A549 (cell line): ENCODE data around the gene NTM.

Experiments
- CEBPB ChIP-seq, 2 experiments: fragments of >200 bp in 1 of 2; sonication (Bioruptor Twin) in 1 of 2; formaldehyde crosslinking in 1 of 2; IDR thresholded peaks; 2 replicates each; pipeline ENCODE4 v1.6.1; 2012 to 2016
- CHD4 ChIP-seq: fragments of 200-600 bp; sonication (generic); IDR thresholded peaks from 2 replicates; pipeline ENCODE4 v1.6.1; 2016; ENCODE audit warnings: antibody characterized with exemption, mild to moderate bottlenecking, borderline replicate concordance
- EHF ChIP-seq: fragments of 250-450 bp; sonication (Bioruptor Pico); IDR thresholded peaks from 2 replicates; pipeline ENCODE4 v1.5.0; 2020; ENCODE audit warnings: mild to moderate bottlenecking
- EP300 ChIP-seq, 2 experiments: fragments of >200 bp; sonication (Bioruptor Twin); formaldehyde crosslinking; IDR thresholded peaks; 2 replicates in 1 of 2; 3 replicates in 1 of 2; pipeline ENCODE4 v1.6.1; 2016 to 2017
- ESRRA ChIP-seq: fragments of 150-350 bp; IDR thresholded peaks from 2 replicates; pipeline ENCODE4 v1.6.1; 2014; ENCODE audit warnings: mild to moderate bottlenecking, low read length, borderline replicate concordance
- POLR2A ChIP-seq: IDR thresholded peaks from 2 replicates; pipeline ENCODE4 v1.6.1; 2012; ENCODE audit warnings: mild to moderate bottlenecking, low read length
- RAD21 ChIP-seq, 2 experiments: fragments of >200 bp in 1 of 2; sonication (Bioruptor Twin) in 1 of 2; formaldehyde crosslinking in 1 of 2; IDR thresholded peaks in 1 of 2; conservative IDR thresholded peaks in 1 of 2; 2 replicates in 1 of 2; 3 replicates in 1 of 2; pipeline ENCODE4 v1.6.1; 2012 to 2018; ENCODE audit warnings: inconsistent platforms in 1 of 2
- TF ChIP-seq, protein P1 (sequence below): fragments of 200-600 bp; sonication (generic); IDR thresholded peaks from 2 replicates; pipeline ENCODE4 v1.6.1; 2016; ENCODE audit warnings: antibody characterized with exemption, mild to moderate bottlenecking, moderate library complexity
- TF ChIP-seq, protein P2 (sequence below): fragments of >200 bp; sonication (Bioruptor Twin); formaldehyde crosslinking; IDR thresholded peaks from 3 replicates; pipeline ENCODE4 v1.5.1; 2016
- TF ChIP-seq, protein P3 (sequence below): IDR thresholded peaks from 2 replicates; pipeline ENCODE4 v1.6.1; 2012

- TF ChIP-seq, protein P1, sequence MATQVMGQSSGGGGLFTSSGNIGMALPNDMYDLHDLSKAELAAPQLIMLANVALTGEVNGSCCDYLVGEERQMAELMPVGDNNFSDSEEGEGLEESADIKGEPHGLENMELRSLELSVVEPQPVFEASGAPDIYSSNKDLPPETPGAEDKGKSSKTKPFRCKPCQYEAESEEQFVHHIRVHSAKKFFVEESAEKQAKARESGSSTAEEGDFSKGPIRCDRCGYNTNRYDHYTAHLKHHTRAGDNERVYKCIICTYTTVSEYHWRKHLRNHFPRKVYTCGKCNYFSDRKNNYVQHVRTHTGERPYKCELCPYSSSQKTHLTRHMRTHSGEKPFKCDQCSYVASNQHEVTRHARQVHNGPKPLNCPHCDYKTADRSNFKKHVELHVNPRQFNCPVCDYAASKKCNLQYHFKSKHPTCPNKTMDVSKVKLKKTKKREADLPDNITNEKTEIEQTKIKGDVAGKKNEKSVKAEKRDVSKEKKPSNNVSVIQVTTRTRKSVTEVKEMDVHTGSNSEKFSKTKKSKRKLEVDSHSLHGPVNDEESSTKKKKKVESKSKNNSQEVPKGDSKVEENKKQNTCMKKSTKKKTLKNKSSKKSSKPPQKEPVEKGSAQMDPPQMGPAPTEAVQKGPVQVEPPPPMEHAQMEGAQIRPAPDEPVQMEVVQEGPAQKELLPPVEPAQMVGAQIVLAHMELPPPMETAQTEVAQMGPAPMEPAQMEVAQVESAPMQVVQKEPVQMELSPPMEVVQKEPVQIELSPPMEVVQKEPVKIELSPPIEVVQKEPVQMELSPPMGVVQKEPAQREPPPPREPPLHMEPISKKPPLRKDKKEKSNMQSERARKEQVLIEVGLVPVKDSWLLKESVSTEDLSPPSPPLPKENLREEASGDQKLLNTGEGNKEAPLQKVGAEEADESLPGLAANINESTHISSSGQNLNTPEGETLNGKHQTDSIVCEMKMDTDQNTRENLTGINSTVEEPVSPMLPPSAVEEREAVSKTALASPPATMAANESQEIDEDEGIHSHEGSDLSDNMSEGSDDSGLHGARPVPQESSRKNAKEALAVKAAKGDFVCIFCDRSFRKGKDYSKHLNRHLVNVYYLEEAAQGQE = no peak
- no peak for TF ChIP-seq EHF (CRISPR knock-in tag)
- TF ChIP-seq, protein P2, sequence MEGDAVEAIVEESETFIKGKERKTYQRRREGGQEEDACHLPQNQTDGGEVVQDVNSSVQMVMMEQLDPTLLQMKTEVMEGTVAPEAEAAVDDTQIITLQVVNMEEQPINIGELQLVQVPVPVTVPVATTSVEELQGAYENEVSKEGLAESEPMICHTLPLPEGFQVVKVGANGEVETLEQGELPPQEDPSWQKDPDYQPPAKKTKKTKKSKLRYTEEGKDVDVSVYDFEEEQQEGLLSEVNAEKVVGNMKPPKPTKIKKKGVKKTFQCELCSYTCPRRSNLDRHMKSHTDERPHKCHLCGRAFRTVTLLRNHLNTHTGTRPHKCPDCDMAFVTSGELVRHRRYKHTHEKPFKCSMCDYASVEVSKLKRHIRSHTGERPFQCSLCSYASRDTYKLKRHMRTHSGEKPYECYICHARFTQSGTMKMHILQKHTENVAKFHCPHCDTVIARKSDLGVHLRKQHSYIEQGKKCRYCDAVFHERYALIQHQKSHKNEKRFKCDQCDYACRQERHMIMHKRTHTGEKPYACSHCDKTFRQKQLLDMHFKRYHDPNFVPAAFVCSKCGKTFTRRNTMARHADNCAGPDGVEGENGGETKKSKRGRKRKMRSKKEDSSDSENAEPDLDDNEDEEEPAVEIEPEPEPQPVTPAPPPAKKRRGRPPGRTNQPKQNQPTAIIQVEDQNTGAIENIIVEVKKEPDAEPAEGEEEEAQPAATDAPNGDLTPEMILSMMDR = no peak
- TF ChIP-seq ESRRA = no peak
- no peak for TF ChIP-seq POLR2A
- TF ChIP-seq RAD21 (conservative IDR thresholded peaks at IDR 0.05 in 1 of 2, IDR thresholded peaks at IDR 0.05 in 1 of 2) = no peak
- TF ChIP-seq, protein P3, sequence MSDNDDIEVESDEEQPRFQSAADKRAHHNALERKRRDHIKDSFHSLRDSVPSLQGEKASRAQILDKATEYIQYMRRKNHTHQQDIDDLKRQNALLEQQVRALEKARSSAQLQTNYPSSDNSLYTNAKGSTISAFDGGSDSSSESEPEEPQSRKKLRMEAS = no peak
- no peak for TF ChIP-seq CEBPB (IDR thresholded peaks at IDR 0.05)
- TF ChIP-seq EP300 (IDR thresholded peaks at IDR 0.05) = no peak
- no peak for TF ChIP-seq CHD4
Measured at GRCh38 chr11:131868629-131869507, 498.5 kb downstream of the NTM start.
